CD1c-positive myeloid dendritic cell (primary cell): ENCODE data around the gene RBL2.

Experiments
- DNase-seq: peaks from one replicate; pipeline ENCODE4 v3.0.0-alpha.2; 2016; ENCODE audit errors: extremely low spot score

Gene RBL2

DNA sequence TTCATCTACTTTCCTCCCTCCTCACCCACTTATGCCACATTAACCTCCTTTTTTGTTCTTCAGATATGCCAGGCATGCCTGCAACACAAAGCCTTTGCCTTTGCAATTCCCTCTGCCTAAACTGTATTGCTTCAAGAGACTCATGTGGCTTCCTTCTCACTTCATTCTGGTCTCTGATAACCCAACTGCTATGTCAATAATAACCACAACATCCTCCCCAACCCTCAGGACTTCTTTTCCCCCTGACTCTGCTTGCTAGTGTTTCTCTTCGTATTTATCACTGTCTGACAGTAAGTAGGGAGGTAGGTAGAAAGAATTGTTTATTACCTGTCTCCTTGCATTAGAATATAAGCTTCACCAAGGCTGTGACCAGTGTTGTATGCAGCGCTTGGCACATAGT lies 22.4 kb downstream of the RBL2 start:
- DNase-seq = no peak

- DNase-seq = peak; percentile 45
Observed at GRCh38 chr16:53457670-53458069, 23.4 kb downstream of the RBL2 start.

DNA sequence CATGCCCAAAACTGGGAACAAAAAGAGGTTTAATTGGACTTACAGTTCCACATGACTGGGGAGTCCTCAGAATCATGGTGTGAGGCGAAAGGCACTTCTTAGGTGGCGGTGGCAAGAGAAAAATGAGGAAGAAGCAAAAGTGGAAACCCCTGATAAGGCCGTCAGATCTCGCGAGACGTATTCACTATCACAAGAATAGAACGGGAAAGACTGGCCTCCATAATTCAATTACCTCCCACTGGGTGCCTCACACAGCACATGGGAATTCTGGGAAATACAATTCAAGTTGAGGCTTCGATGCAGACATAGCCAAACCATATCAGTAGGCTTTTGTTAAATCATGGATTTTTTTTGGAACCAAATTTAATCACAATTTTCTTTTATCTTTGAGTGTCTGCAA lies 24.4 kb downstream of the RBL2 start:
- DNase-seq = no peak

DNA sequence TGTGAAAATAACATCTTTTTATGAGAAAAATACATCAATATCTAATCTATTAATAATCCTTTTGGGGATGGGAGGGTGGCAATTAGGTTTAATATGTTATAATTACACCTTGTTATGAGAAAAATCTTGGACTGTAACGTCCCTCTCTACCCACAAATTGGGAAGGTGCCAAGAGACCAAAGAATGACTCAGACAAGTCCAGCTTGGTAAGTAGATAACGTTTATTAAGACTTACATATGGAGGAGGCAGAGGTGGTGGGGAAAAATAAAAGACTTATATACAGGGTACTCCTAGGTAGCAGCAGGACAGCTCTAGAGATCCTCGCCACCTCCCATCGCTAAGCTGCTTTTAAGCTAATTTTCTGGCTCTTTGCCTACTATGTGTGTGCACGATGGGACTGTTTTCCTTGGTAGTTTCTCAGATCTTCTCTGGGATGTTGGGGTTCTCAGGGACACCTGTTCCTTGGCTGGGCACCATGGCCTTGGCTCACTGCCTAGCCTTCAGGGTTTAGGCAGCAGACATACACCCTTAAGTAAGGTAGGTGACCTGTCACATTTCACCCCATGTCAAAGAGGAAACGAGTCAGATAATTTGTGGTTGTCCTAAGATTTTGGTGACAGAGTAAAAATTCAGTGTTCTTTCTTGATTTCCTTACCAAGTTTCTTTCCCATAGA lies 31.5 kb downstream of the RBL2 start:
- DNase-seq = no peak

DNA sequence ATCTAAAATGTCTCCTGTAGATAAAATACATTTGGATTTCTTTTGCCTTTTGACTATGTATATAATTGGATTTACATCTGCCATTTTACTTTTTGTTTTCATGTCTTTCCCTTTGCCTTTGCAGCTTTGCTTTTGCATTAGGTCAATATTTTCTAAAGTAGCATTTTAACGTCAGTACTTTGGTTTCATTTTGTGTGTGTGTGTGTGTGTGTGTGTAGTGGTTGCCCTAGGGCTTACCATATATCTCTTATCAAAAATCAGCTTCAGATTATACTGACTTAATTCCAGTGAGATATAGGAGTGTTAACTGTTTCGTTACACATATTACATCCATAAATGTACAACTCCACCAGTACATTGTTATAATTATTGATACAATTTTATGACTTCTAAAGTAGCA lies 42.6 kb downstream of the RBL2 start:
- no peak for DNase-seq

GRCh38 chr16:53478965-53479364 lies 44.7 kb downstream of the RBL2 start:
- no peak for DNase-seq

DNA sequence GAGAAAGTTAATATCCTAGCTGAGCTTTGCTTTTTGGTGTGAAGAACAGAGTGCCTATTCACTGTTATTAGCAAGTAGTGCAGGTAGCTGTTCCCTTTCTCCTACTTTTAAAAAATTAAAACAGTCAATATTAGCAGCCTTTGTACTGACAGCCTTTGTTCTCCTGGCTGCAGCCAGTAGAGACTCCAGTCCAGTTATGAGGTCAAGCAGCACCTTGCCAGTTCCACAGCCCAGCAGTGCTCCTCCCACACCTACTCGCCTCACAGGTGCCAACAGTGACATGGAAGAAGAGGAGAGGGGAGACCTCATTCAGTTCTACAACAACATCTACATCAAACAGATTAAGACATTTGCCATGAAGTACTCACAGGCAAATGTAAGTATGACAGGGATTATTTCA lies 46.1 kb downstream of the RBL2 start:
- no peak for DNase-seq

DNA sequence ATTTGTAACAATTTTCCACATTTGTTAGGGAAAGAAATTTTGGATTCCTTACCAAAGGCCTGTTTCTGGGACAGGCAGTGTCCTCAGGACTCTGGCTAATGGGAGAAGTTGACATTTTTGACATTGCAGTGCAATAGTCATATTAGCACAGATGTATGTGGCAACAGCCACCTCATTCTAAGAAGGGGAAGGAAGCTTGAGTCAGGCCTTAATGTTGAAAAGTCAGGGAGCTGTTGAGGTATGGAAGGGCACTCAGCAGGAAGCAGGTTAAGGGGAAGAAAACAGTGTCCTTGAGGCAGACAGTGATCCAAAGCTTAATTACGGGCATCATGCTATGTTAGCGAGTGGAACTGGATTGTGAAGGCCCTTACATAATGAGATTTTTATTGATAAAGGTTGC lies 47.9 kb downstream of the RBL2 start:
- peak; percentile 76 for DNase-seq

DNA sequence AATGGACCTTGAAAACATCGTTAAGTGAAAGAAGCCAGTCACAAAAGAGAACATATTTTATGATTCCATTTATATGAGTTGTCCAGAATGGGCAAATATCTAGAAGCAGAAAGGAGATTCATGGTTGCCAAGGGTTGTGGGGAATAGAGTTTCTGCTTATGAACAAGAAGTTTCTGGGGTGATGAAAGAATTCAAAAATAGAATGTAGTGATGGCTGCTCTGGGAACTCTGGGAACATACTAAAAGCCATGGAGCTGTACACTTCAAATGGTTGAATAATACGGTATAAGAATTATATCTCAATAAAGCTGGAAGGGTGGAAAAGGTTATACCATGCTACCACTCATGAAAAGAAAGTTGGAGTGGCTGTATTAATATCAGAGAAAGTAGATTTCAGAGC lies 50.3 kb downstream of the RBL2 start:
- no peak for DNase-seq

DNA sequence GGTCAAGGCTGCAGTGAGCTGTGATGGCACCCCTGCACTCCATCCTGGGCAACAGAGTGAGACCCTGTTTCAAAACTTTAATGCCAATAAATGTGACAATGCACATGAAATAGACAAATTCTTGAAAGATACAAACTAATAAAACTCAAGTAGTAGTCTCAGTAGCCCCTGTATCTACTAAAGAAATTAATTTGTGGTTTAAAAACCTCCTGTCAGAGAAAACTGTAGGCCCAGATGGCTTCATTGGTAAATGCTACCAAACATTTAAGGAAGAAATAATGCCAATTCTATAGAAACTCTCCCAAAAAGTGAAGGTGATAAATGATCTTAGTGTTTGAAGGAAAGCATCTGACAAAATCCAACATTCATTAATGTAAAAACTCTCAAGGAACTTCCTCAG lies 52.0 kb downstream of the RBL2 start:
- DNase-seq = no peak

DNA sequence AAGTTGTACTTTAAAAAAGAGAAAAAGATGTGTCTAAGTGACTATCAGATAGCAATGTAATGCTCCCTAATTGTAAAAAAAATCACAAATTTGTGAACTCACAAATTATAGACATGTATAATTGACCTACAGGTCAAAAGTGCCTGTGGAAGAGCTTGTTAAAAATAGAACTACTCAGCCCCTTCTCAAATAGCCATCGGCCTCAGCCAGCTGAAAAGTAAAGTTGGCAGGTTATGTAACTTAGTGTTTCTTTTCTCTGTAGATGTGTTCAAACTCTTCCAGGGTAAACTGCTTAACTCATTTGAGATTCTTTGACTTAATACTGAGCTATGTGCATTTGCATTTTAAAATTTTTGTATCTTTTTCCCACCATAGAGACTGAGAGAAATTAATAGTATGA lies 55.5 kb downstream of the RBL2 start:
- DNase-seq = no peak

GRCh38 chr16:53492503-53492902 lies 58.2 kb downstream of the RBL2 start:
- DNase-seq = no peak

GRCh38 chr16:53494636-53495035 lies 60.4 kb downstream of the RBL2 start:
- DNase-seq = no peak

DNA sequence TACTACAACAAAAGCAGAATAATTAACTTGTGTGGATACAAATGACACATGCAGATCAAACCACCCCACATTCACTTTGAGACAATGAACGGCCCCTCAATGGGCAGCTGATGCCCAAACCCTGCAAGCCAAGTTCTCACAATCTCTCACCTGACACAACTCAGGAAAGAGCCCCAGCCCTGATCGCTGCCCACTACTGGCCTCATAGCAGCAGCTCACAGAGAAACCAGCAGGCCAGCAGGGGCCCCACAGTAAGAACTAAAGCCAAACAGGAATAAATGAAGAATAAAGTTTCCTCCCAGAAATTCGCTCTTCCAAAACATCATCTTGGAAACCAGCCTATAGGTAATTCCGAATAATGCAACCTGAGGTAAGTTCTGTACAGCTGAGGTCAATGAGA lies 61.1 kb downstream of the RBL2 start:
- no peak for DNase-seq

DNA sequence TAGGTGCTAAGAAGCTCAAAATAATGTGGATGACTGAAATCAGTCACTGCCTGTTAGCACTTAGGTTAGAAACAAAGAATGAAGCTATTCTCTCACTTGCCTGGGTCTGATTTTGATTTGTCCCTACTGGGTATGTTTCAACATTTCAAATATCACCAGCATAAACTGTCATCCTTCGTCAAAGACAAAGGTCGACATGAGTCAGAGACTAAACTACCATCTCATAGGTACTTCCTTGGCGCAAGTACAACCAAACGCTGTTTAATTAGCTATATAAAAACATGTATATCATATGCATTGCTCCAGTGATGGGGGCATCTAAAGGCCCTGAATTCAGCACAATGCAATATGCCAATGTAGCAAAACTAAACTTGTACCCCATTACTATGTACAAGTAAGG lies 64.7 kb downstream of the RBL2 start:
- DNase-seq = no peak

GRCh38 chr16:53501216-53501859 lies 67.1 kb downstream of the RBL2 start:
- DNase-seq = no peak

DNA sequence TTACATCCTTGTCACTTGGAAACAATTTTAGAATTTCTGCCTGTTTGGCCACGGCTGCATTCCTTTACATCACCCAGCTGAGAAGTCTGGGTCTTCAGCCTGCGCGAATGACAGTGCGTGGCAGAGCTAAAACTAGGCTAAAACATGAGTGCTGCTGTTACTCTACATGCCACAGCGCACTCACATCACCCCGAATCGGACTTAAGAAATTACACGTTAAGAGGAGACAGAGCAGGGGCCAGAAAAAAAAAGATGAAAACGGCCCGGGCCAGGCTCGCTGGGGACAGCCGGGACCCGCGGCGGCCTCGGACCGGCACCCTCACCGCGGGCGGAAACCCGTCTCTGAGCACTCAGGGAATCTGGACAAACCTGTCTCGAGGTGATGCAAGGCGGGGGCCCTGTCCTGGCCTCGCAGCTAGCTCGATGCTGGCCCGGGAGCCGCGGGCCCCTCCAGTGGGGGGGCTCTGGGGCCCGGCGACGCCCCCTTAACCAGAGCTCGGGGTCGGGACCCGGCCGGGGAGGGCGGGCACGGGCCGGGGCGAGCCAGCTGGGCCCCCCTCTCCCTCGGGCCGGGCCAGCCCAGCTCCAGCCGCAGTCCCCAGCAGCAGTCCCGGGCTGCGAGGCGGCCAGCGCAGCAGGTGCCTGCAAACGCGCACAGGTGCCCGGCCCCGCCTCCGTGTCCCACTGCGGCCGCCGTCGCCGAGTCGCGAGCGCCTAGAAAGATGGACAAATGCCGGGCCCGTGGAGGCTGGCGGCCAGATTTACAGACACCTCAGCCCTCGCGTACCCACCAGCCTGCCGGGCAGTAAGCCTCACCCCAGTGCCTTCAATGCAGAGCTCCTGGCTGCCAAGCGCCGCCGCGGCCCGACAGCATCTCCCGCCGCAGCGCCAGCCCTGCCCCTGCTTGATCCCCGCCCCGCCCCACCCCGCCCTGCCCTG lies 68.3 kb downstream of the RBL2 start, which contains the start of gene AKTIP:
AKTIP (minus strand) TSS at position 879 of the 939 bp plus-strand sequence. CDS start 2,950 bp downstream, outside the sequence.
- DNase-seq = peak; percentile 9

GRCh38 chr16:53503270-53503923 lies 69.1 kb downstream of the RBL2 start:
- DNase-seq = peak; percentile 100

DNA sequence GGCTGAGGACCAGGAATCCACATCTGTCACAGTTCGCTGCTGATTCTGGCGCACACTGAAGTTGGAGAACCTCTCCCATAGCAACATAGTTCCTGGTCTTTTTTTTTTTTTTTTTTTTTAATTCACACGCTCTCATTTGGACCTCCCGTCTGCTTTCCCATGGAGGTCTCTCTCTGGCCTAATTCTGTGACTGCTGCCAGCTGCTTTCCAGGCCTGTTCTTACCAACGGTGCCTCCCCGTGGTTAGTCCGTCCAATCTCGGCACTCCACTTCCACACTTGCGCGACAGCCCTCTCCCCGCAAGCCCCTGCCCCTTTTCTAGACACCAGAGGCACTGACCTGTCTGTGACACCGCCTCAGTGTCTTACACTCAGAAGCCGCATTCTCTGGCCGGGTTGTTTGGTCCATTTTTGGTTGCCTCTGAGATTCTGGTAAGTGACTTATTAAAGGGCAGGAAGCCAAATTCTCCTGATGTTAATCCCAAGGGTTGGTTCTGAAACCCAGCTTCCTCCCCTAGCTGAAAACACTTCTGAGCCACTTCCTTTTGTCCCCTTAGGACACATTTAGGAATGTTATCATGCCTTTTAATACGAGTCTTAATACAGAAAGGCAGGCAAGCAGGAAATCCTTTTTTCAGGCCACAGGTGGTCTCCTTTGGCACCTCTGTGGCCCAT lies 69.9 kb downstream of the RBL2 start:
- peak; percentile 7 for DNase-seq

GRCh38 chr16:53504665-53505064 lies 70.4 kb downstream of the RBL2 start:
- no peak for DNase-seq

DNA sequence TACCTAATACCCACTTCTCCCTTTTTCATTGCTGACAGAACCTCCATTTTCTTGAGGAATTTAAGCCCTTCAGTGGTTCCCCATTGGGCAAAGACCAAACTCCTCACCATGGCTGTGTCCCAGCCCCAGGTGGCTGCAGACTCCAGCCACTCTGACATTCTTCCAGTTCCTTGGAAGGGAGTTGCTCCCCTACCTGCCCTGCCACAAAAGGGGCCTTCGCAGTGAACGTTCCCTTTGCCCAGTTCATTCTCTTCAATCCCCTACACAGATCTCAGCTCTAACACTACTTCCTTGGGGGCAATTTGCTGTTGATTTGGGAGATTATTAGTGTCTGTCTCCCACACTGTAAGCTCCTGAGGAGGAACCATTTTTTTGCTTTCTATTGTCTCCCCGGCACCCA lies 72.0 kb downstream of the RBL2 start:
- DNase-seq = no peak
